Smooth muscle cell (in vitro differentiated cells): ENCODE data around the gene STRAP. TPM values are rescaled to one million over a fixed set of nuclear protein-coding genes. Genes with fewer than 3 reads are reported as not detected.
A peak's percentile ranks its signal among the peaks of the same experiment; 100 is the strongest.

Experiments used
- DNase-seq: peaks from one replicate; lab custom pipeline; 2025; ENCODE audit not compliant: unreplicated experiment; lab: John Stamatoyannopoulos, UW
- H2AFZ ChIP-seq: fragments of 200-600 bp; sonication (generic); 2 replicates; pipeline ENCODE4 v1.6.0; 2016; ENCODE audit warnings: antibody characterized with exemption, low read depth, mild to moderate bottlenecking
- H3F3A ChIP-seq: fragments of 200-600 bp; sonication (generic); 2 replicates; pipeline ENCODE4 v1.6.0; 2017; ENCODE audit warnings: antibody characterized with exemption, low read depth
- H3K27ac ChIP-seq: fragments of 200-600 bp; sonication (generic); 2 replicates; pipeline ENCODE4 v1.5.1; 2016; ENCODE audit warnings: low read depth, mild to moderate bottlenecking
- H3K27me3 ChIP-seq: fragments of 200-600 bp; sonication (generic); 2 replicates; pipeline ENCODE4 v1.6.1; 2016; ENCODE audit warnings: low read depth, mild to moderate bottlenecking
- H3K36me3 ChIP-seq: fragments of 200-600 bp; sonication (generic); 2 replicates; pipeline ENCODE4 v1.5.1; 2016; ENCODE audit warnings: low read depth
- H3K4me1 ChIP-seq: fragments of 200-600 bp; sonication (generic); 2 replicates; pipeline ENCODE4 v1.5.1; 2016; ENCODE audit warnings: low read depth
- H3K4me2 ChIP-seq: fragments of 200-600 bp; sonication (generic); 2 replicates; pipeline ENCODE4 v1.6.0; 2016; ENCODE audit warnings: mild to moderate bottlenecking
- H3K4me3 ChIP-seq: fragments of 200-600 bp; sonication (generic); 2 replicates; pipeline ENCODE4 v1.5.1; 2016; ENCODE audit warnings: mild to moderate bottlenecking
- H3K79me2 ChIP-seq: fragments of 200-600 bp; sonication (generic); 2 replicates; pipeline ENCODE4 v1.6.0; 2016; ENCODE audit warnings: low read depth, mild to moderate bottlenecking
- H3K9ac ChIP-seq: fragments of 200-600 bp; sonication (generic); 2 replicates; pipeline ENCODE4 v1.6.0; 2016; ENCODE audit warnings: low read depth
- H3K9me3 ChIP-seq: fragments of 200-600 bp; sonication (generic); replicated peaks from 2 replicates; pipeline ENCODE4 v1.5.1; 2016; ENCODE audit warnings: low read depth
- H4K20me1 ChIP-seq: fragments of 200-600 bp; sonication (generic); 2 replicates; pipeline ENCODE4 v1.6.0; 2016; ENCODE audit warnings: low read depth
- WGBS: methylation state at CpG from one replicate; pipeline ENCODE4 v1.1.7; 2016; ENCODE audit warnings: low lambda C conversion rate; 5-methylcytosine and 5-hydroxymethylcytosine counted together
- polyA plus RNA-seq: library from polyadenylated mRNA; unstranded; fragments of >200 nt; fragmentation: Nextera tagmentation; extraction: Ambion mirVana; gene quantifications from 2 replicates; pipeline ENCODE4 v1.2.1, GENCODE V29; 2016
- total RNA-seq: library from RNA; depleted of rRNA; stranded (reverse); fragments of >200 nt; gene quantifications from 2 replicates; pipeline ENCODE4 v1.2.3, GENCODE V29; 2014
- TF ChIP-seq, protein P1 (sequence below): fragments of 200-600 bp; sonication (generic); IDR thresholded peaks from 2 replicates; pipeline ENCODE4 v1.5.1; 2017; ENCODE audit warnings: borderline replicate concordance, mild to moderate bottlenecking, antibody characterized with exemption; ENCODE audit not compliant: insufficient read depth, poor library complexity, severe bottlenecking

Gene STRAP, protein sequence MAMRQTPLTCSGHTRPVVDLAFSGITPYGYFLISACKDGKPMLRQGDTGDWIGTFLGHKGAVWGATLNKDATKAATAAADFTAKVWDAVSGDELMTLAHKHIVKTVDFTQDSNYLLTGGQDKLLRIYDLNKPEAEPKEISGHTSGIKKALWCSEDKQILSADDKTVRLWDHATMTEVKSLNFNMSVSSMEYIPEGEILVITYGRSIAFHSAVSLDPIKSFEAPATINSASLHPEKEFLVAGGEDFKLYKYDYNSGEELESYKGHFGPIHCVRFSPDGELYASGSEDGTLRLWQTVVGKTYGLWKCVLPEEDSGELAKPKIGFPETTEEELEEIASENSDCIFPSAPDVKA
- total RNA-seq (172 and 187 TPM in 2 replicates), polyA plus RNA-seq (225 and 241 TPM in 2 replicates)

DNA sequence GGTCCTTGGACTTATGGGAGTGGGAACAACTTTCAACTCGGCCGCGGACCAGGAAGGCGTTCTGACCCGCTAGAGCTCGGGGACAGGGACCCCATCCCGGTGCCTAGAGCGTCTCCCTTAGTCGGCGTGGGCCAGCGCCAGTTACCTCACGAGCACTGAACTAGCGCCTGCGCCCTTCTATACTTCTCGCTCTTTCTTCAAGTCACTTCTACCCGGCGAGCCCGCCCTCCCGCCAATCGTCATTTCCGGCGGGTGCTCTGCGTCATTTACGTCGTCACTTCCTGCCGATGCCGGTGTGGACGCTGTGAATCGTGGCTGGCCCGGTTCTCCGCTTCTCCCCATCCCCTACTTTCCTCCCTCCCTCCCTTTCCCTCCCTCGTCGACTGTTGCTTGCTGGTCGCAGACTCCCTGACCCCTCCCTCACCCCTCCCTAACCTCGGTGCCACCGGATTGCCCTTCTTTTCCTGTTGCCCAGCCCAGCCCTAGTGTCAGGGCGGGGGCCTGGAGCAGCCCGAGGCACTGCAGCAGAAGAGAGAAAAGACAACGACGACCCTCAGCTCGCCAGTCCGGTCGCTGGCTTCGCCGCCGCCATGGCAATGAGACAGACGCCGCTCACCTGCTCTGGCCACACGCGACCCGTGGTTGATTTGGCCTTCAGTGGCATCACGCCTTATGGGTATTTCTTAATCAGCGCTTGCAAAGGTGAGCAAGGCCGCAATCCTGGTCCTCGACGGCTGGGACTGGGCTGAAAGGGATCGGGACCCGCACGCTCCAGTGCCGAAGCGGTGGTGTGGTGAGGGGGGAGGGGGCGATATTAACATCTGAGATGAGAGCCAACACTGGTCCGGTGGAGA, at the start of gene STRAP:
Gene STRAP, plus strand, starts transcription at position 270 of the 854 bp plus-strand sequence. Its CDS starts 321 bp downstream, at position 591.
- peak within 1 kb of the TSS; percentile 97 for H2AFZ ChIP-seq
- H3K79me2 ChIP-seq = peaks cover 51% of the 10 kb centered on the region
- DNase-seq = peak; percentile 84
- H4K20me1 ChIP-seq = peaks cover 45% of the 10 kb centered on the region
- TF ChIP-seq, protein P1, sequence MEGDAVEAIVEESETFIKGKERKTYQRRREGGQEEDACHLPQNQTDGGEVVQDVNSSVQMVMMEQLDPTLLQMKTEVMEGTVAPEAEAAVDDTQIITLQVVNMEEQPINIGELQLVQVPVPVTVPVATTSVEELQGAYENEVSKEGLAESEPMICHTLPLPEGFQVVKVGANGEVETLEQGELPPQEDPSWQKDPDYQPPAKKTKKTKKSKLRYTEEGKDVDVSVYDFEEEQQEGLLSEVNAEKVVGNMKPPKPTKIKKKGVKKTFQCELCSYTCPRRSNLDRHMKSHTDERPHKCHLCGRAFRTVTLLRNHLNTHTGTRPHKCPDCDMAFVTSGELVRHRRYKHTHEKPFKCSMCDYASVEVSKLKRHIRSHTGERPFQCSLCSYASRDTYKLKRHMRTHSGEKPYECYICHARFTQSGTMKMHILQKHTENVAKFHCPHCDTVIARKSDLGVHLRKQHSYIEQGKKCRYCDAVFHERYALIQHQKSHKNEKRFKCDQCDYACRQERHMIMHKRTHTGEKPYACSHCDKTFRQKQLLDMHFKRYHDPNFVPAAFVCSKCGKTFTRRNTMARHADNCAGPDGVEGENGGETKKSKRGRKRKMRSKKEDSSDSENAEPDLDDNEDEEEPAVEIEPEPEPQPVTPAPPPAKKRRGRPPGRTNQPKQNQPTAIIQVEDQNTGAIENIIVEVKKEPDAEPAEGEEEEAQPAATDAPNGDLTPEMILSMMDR = no peak
- H3K4me3 ChIP-seq = peak within 1 kb of the TSS; percentile 89
- H3K27me3 ChIP-seq = no peaks in the 10 kb centered on the region
- WGBS = under 1% methylated on average over 57 of the region's 63 CpGs
- peak within 1 kb of the TSS; percentile 99 for H3K27ac ChIP-seq
- H3K36me3 ChIP-seq = no peaks in the 10 kb centered on the region
- H3K4me1 ChIP-seq = peaks cover 26% of the 10 kb centered on the region
- no peaks in the 10 kb centered on the region for H3F3A ChIP-seq
- no peaks in the 10 kb centered on the region for H3K9me3 ChIP-seq
- peak within 1 kb of the TSS; percentile 97 for H3K4me2 ChIP-seq
- peak within 1 kb of the TSS; percentile 98 for H3K9ac ChIP-seq

DNA sequence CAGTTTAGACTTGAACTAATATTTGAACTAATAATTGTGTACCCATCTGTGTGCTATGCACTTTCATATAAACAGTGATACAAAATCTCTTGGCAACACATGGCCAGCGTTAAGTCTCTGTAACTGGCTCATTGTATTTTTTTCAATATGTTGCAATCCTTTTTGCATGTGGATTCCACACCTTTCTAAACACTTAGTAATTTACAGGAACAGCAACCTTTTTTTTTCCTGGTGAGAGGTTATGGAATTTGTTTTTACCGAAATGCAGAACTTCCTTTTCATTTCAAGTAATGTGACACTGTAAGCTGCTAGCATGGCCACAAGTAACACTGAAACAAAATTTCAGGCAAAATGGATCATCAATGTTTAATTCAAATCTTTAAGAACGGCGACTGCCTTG, 47.6 kb upstream of the STRAP start:
- TF ChIP-seq, protein P1 = no peak
- DNase-seq = no peak
- Histone ChIP-seq H3K9me3 (no peaks in the 10 kb centered on the region), H3F3A (no peaks in the 10 kb centered on the region), H3K4me2 (no peak overlapping the region), H3K4me1 (no peaks in the 10 kb centered on the region), H3K79me2 (no peaks in the 10 kb centered on the region), H2AFZ (no peak overlapping the region), H3K4me3 (no peak overlapping the region), H3K36me3 (no peaks in the 10 kb centered on the region), H3K27ac (no peak overlapping the region), H3K9ac (no peak overlapping the region), H4K20me1 (no peaks in the 10 kb centered on the region), H3K27me3 (no peaks in the 10 kb centered on the region)
- 92% methylated on average over 4 of the region's 4 CpGs for WGBS

DNA sequence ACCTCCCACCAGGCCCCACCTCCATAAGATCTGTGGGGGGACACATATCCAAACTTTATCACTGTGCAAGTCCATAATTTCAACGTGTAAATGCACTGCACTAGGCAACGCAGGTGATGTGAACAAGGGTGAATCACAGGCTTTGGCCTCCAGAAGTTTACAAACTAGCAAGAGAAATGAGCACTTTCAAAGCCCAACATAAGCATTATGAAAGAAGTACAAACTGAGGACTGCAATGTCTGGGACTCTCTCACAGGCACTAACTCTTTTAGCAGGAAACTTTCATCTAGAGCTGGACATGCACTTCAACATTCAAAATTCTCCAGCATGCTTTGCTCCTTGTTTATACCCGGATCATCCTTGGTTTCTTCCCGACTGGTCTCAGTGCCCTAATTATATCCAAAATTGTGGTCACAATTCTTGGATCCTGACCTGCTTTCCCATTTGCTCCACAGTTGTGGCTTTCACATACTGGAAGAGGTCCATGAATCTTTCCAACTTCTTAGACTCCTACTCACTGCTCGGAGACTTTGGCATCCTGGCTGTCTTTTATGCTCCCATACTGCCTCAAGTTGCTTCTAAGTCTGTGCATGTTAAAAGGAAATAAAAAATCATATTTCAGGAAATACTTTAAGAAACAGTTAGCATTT, 44.9 kb upstream of the STRAP start:
- H2AFZ ChIP-seq = peak overlapping the region; percentile 33
- H3K36me3 ChIP-seq = no peaks in the 10 kb centered on the region
- no peak overlapping the region for H3K9ac ChIP-seq
- no peaks in the 10 kb centered on the region for H3K4me1 ChIP-seq
- no peak overlapping the region for H3K4me2 ChIP-seq
- no peak for DNase-seq
- 86% methylated on average over 5 of the region's 5 CpGs for WGBS
- H3K79me2 ChIP-seq = no peaks in the 10 kb centered on the region
- H3K4me3 ChIP-seq = no peak overlapping the region
- no peaks in the 10 kb centered on the region for H3K27me3 ChIP-seq
- TF ChIP-seq, protein P1 = no peak
- no peaks in the 10 kb centered on the region for H3F3A ChIP-seq
- no peaks in the 10 kb centered on the region for H3K9me3 ChIP-seq
- H3K27ac ChIP-seq = no peak overlapping the region
- H4K20me1 ChIP-seq = no peaks in the 10 kb centered on the region
